ENCODE measurements around the gene REPS2.

REPS2 gene

DNA sequence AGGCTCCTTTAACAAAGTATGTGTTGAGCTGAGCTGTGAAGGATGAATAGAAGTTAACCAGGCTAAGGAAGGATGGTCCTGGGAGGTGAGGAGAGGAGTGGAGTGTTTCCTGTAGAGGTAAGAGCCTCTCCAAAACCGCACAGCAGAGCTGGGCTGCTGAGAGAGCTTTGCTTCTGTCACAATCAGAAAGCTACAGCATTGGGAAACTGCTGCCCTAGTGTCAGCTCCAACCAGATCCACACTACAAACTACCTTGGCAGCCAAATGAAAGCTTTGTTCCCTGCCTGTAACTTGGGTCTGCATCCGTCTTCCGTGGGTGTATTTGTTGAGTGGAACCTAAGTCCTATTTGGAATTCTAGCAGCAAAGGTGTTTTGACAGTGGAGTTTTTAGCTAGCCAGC, 91.8 kb downstream of the REPS2 start:
- Histone ChIP-seq H3K9me3 (ENCODE audit: control insufficient read depth, low read length) (peaks cover 5% of the 10 kb centered on the region), H3K4me3 (ENCODE audit: low read length) (no peak overlapping the region), H3K36me3 (ENCODE audit: control insufficient read depth, insufficient read depth, low read length, severe bottlenecking) (no peaks in the 10 kb centered on the region), H3K27me3 (replicated peaks; ENCODE audit: control insufficient read depth, insufficient read depth, low read length) (peaks cover 19% of the 10 kb centered on the region), H3K4me1 (ENCODE audit: control insufficient read depth, insufficient read depth, low read length) (peaks cover 21% of the 10 kb centered on the region), H3K9ac (ENCODE audit: low read length) (no peak overlapping the region)
- DNase-seq (ENCODE audit: low read depth), result no peak

DNA sequence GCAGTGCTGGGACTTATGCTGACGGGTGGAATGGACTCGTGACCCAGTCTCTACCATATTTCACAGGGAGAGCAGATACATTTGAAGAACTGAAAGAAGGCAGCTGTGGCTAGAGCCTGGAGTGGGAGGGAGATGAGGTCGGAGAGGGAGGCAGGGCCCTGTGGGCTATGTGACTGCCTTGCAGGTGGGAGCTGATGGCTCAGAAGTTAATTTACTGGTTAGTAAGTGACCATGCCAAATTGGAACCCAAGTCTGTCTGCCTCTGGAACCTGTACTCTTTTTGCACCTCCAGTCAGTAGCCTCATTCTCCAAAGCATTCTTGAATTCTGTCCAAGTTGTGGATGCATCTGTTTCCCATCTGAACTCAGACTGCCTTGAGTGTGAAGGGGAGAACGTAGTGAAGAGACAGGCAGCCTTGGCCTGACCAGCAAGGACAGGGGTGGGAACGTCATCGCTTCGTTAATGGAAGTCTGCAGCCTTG, 92.3 kb downstream of the REPS2 start:
- Histone ChIP-seq H3K27me3 (replicated peaks; ENCODE audit: control insufficient read depth, insufficient read depth, low read length) (peaks cover 20% of the 10 kb centered on the region), H3K4me1 (ENCODE audit: control insufficient read depth, insufficient read depth, low read length) (peaks cover 21% of the 10 kb centered on the region), H3K4me3 (ENCODE audit: low read length) (no peak overlapping the region), H3K9me3 (ENCODE audit: control insufficient read depth, low read length) (peaks cover 5% of the 10 kb centered on the region), H3K9ac (ENCODE audit: low read length) (no peak overlapping the region), H3K36me3 (ENCODE audit: control insufficient read depth, insufficient read depth, low read length, severe bottlenecking) (no peaks in the 10 kb centered on the region)
- peak; percentile 36 for DNase-seq (ENCODE audit: low read depth)

DNA sequence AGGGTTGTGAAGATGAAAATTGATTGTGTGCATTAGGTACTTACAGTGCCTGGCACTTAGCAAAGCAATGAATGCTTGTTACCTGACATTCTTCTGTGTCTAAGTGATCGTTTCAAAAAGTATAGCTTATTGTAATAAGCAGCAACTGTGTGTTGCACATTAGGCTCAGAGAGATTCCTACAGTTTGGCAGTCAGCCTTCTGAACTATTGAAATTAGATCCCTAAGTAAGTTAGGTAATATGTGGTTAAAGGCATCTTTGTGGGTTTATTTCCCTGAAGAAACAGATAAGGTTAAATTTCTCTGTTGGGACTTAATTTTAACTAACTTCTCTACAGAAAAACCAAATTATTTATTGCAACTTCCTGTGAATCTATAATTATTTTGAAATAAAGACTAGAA, 93.4 kb downstream of the REPS2 start:
- Histone ChIP-seq H3K4me3 (ENCODE audit: low read length) (no peak overlapping the region), H3K4me1 (ENCODE audit: control insufficient read depth, insufficient read depth, low read length) (peaks cover 21% of the 10 kb centered on the region), H3K27me3 (replicated peaks; ENCODE audit: control insufficient read depth, insufficient read depth, low read length) (peaks cover 25% of the 10 kb centered on the region), H3K36me3 (ENCODE audit: control insufficient read depth, insufficient read depth, low read length, severe bottlenecking) (no peaks in the 10 kb centered on the region), H3K9me3 (ENCODE audit: control insufficient read depth, low read length) (peaks cover 5% of the 10 kb centered on the region), H3K9ac (ENCODE audit: low read length) (no peak overlapping the region)
- peak; percentile 64 for DNase-seq (ENCODE audit: low read depth)

DNA sequence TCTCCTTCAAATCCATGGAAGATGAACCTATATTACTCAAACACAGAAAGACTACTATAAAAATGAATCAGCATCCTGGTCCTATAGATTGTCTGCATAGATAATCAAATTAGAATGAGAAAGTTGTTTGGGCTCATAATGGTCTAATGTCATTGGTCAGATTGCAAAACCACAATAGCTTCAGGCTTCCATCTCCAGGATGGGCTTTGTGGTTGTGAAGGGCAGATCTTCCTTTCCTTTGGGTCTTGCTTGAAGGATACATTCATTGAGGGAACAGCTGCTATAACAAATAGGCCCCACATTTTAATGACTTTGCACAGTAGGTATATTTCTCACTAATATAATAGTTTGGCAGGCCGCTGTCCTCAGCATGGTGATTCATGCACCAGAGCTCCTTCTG, 94.3 kb downstream of the REPS2 start:
- peaks cover 25% of the 10 kb centered on the region for H3K27me3 ChIP-seq (replicated peaks; ENCODE audit: control insufficient read depth, insufficient read depth, low read length)
- H3K4me1 ChIP-seq (ENCODE audit: control insufficient read depth, insufficient read depth, low read length), result peaks cover 21% of the 10 kb centered on the region
- H3K9ac ChIP-seq (ENCODE audit: low read length), result no peak overlapping the region
- no peak overlapping the region for H3K4me3 ChIP-seq (ENCODE audit: low read length)
- H3K9me3 ChIP-seq (ENCODE audit: control insufficient read depth, low read length), result peaks cover 5% of the 10 kb centered on the region
- no peaks in the 10 kb centered on the region for H3K36me3 ChIP-seq (ENCODE audit: control insufficient read depth, insufficient read depth, low read length, severe bottlenecking)
- no peak for DNase-seq (ENCODE audit: low read depth)

DNA sequence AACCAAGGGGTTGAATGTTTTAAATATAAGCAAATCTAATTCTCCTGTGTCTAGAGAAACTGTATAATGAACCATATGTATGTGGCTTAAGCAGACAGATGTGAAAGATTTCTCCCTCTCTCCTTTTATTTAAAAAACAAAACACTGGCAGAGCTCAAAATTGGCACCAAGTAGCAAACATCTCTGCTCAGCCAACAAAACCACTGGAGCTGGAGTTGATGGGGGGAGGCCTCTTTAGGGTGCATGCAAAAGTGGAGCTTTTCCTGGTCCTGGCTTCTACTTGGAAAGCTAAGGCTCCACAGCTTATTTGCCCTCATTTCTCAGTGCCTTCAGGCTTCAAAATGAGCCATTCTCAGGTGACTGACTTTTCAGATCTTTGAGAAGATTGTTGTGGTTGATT, 95.6 kb downstream of the REPS2 start:
- peak; percentile 32 for DNase-seq (ENCODE audit: low read depth)
- Histone ChIP-seq H3K36me3 (ENCODE audit: control insufficient read depth, insufficient read depth, low read length, severe bottlenecking) (no peaks in the 10 kb centered on the region), H3K9ac (ENCODE audit: low read length) (no peak overlapping the region), H3K4me3 (ENCODE audit: low read length) (no peak overlapping the region), H3K27me3 (replicated peaks; ENCODE audit: control insufficient read depth, insufficient read depth, low read length) (peaks cover 25% of the 10 kb centered on the region), H3K9me3 (ENCODE audit: control insufficient read depth, low read length) (peaks cover 5% of the 10 kb centered on the region), H3K4me1 (ENCODE audit: control insufficient read depth, insufficient read depth, low read length) (peaks cover 21% of the 10 kb centered on the region)

DNA sequence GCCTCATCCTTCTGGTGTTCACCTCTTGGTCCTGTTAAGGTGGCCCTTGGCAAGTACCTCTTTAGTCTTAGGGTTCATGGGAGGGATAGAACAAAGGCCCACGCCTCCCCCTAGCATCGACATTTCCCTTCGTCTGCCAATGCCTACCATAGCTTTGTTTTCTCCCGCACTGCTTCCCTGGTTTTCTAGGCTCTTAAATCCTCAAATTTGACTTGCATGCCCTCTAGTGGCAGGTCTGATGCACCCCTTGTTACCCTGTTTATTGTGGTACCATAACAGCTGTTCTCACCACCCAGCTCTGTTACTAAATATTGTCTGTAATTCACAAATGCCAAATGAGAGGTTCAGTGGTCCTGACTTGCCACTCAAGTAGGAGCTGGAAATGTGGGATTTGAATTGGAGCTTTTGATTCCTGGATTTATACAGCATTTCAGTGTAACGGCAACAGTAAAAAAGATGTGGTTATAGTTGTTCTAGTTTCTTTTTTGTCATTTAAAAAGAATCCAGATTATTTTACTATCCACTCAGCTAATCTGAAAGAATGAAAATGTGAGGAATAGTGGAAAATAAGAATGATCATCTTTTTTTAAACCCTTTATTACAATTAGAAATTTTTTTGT, 100.1 kb downstream of the REPS2 start:
- Histone ChIP-seq H3K4me3 (ENCODE audit: low read length) (no peak overlapping the region), H3K9me3 (ENCODE audit: control insufficient read depth, low read length) (no peaks in the 10 kb centered on the region), H3K4me1 (ENCODE audit: control insufficient read depth, insufficient read depth, low read length) (no peaks in the 10 kb centered on the region), H3K27me3 (replicated peaks; ENCODE audit: control insufficient read depth, insufficient read depth, low read length) (peaks cover 19% of the 10 kb centered on the region), H3K36me3 (ENCODE audit: control insufficient read depth, insufficient read depth, low read length, severe bottlenecking) (no peaks in the 10 kb centered on the region), H3K9ac (ENCODE audit: low read length) (no peak overlapping the region)
- DNase-seq (ENCODE audit: low read depth), result peak; percentile 81

DNA sequence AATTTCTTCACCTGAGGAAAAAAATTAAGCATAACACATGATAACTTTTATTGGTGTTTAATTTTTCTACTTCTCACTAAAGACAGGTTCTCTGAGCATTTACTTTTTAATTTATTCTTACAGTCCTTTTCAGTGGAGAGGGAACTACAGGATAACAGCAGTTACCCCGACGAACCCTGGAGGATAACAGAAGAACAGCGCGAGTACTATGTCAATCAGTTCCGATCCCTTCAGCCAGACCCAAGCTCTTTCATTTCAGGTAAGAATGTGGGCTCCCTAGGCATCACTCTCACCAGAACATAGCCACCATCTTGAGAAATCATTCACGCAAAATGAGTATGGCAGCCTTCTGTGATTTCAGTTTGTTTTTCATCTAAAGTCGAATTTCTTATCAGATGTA, 100.8 kb downstream of the REPS2 start:
- Histone ChIP-seq H3K4me1 (ENCODE audit: control insufficient read depth, insufficient read depth, low read length) (no peaks in the 10 kb centered on the region), H3K9me3 (ENCODE audit: control insufficient read depth, low read length) (no peaks in the 10 kb centered on the region), H3K4me3 (ENCODE audit: low read length) (no peak overlapping the region), H3K27me3 (replicated peaks; ENCODE audit: control insufficient read depth, insufficient read depth, low read length) (peaks cover 20% of the 10 kb centered on the region), H3K9ac (ENCODE audit: low read length) (no peak overlapping the region), H3K36me3 (ENCODE audit: control insufficient read depth, insufficient read depth, low read length, severe bottlenecking) (no peaks in the 10 kb centered on the region)
- no peak for DNase-seq (ENCODE audit: low read depth)

DNA sequence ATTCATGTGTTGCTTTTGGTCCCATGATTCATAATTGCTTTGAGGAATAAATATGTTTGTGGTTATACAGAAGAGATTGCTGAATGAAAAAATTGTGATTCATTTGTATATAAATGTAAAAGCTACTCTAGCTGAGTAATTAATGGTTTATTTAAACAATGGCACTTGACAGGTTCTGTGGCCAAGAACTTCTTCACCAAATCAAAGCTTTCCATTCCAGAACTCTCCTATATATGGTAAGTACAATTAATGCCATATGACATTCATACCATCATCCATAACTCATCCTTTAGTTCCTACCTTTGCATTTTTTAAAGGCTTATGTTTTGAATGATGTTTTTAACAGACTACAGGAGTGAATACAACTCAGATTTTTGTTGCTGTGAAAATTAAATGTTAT, 105.8 kb downstream of the REPS2 start:
- Histone ChIP-seq H3K9ac (ENCODE audit: low read length) (no peak overlapping the region), H3K27me3 (replicated peaks; ENCODE audit: control insufficient read depth, insufficient read depth, low read length) (peaks cover 10% of the 10 kb centered on the region), H3K4me1 (ENCODE audit: control insufficient read depth, insufficient read depth, low read length) (no peaks in the 10 kb centered on the region), H3K9me3 (ENCODE audit: control insufficient read depth, low read length) (no peaks in the 10 kb centered on the region), H3K4me3 (ENCODE audit: low read length) (no peak overlapping the region), H3K36me3 (ENCODE audit: control insufficient read depth, insufficient read depth, low read length, severe bottlenecking) (no peaks in the 10 kb centered on the region)
- no peak for DNase-seq (ENCODE audit: low read depth)

DNA sequence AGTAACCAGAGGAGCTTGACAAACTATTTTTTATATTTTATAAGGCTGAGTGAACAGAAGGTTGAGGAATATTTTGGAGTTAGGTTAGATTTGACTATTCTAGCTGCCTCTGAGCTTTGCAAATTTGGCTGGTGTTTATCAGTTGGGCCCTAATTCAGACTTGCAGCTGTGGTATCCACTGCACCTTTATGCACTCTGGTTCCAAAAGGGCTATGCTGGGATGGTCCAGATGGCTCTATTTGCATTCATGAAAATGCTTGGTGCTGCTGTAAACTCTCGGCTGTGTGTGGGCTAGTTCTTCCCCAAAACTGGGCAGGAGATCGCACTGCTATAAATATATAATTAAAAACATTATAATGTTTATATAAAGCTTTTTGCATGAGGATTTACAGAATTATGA, 106.3 kb downstream of the REPS2 start:
- no peak overlapping the region for H3K4me3 ChIP-seq (ENCODE audit: low read length)
- H3K36me3 ChIP-seq (ENCODE audit: control insufficient read depth, insufficient read depth, low read length, severe bottlenecking), result no peaks in the 10 kb centered on the region
- DNase-seq (ENCODE audit: low read depth), result no peak
- no peak overlapping the region for H3K9ac ChIP-seq (ENCODE audit: low read length)
- H3K4me1 ChIP-seq (ENCODE audit: control insufficient read depth, insufficient read depth, low read length), result no peaks in the 10 kb centered on the region
- H3K9me3 ChIP-seq (ENCODE audit: control insufficient read depth, low read length), result no peaks in the 10 kb centered on the region
- H3K27me3 ChIP-seq (replicated peaks; ENCODE audit: control insufficient read depth, insufficient read depth, low read length), result peaks cover 10% of the 10 kb centered on the region

DNA sequence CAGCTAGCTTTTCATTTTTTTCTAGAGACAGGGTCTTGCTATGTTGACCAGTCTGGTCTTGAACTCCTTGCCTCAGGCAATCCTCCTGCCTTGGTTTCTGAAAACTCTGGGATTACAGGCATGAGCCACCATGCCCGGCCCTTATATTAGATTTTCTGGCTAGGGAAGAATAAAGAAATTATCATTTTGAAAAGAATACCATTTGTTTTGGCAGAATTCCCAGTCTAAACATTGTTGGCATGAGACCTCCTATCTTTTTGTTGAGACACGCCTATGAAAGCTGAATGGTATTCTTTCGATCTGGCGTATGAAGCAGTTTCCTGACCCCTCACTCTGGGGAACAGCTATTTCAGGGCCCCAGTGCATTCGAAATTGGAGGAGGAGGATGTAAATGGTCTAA, 107.0 kb downstream of the REPS2 start:
- Histone ChIP-seq H3K4me1 (ENCODE audit: control insufficient read depth, insufficient read depth, low read length) (no peaks in the 10 kb centered on the region), H3K9me3 (ENCODE audit: control insufficient read depth, low read length) (no peaks in the 10 kb centered on the region), H3K4me3 (ENCODE audit: low read length) (no peak overlapping the region), H3K9ac (ENCODE audit: low read length) (no peak overlapping the region), H3K27me3 (replicated peaks; ENCODE audit: control insufficient read depth, insufficient read depth, low read length) (peaks cover 6% of the 10 kb centered on the region), H3K36me3 (ENCODE audit: control insufficient read depth, insufficient read depth, low read length, severe bottlenecking) (no peaks in the 10 kb centered on the region)
- DNase-seq (ENCODE audit: low read depth), result no peak

DNA sequence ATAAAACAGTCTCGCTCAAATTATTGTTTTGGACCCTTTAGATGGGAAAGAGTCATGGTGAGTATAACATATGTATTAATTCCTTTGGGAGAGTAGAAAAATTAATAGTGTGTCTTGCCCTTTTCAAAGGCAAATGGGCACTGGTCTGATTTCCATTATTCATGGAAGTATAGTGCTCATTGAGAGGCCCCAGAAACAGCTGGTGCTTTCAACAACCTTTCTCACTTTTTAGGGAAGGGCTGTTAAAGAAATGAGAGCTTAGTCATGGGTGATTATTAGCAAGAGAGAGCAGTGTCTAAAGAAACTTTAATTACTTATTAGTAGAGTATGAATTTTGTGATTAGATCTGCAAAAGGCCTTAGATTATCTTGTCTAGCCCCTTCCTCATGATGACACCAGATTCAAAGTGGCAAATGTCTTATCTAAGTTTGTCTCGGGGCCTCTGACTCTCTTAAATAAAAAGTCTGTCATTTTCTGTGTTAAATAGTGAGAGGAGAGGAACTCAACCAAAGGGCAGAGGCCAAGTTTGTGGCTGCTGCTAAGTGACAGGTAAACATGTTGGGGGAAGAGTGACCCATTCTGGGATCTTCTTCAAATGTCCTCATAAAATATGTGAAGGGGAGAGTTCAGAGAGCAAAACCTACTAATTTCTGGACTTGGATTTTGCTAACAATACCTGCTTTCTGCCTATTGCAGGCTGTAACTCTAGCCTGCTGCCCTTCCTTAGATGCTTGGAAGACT, 110.6 kb downstream of the REPS2 start:
- H3K36me3 ChIP-seq (ENCODE audit: control insufficient read depth, insufficient read depth, low read length, severe bottlenecking), result no peaks in the 10 kb centered on the region
- no peak for DNase-seq (ENCODE audit: low read depth)
- H3K27me3 ChIP-seq (replicated peaks; ENCODE audit: control insufficient read depth, insufficient read depth, low read length), result peaks cover under 1% of the 10 kb centered on the region
- H3K4me3 ChIP-seq (ENCODE audit: low read length), result no peak overlapping the region
- no peaks in the 10 kb centered on the region for H3K4me1 ChIP-seq (ENCODE audit: control insufficient read depth, insufficient read depth, low read length)
- no peak overlapping the region for H3K9ac ChIP-seq (ENCODE audit: low read length)
- no peaks in the 10 kb centered on the region for H3K9me3 ChIP-seq (ENCODE audit: control insufficient read depth, low read length)

Data from adipocyte (in vitro differentiated cells).